Measurements from ENCODE around the gene CCDC83.
"Not testable (repeated sequence)": the region's sequence is repeated elsewhere in the genome, so short reads cannot be mapped to it uniquely, and the experiment has no call there.

Gene CCDC83

GRCh38 chr11:85845124-85845631 lies 10.0 kb upstream of the CCDC83 start:
- no peaks in the 10 kb centered on the region for H3K36me3 ChIP-seq (ENCODE audit: insufficient read depth, low read length)
- H3K4me3 ChIP-seq (ENCODE audit: low read length) = no peak overlapping the region
- H3K27me3 ChIP-seq (ENCODE audit: insufficient read depth, low read length) = no peaks in the 10 kb centered on the region
- H3K4me1 ChIP-seq (ENCODE audit: insufficient read depth, low read length) = no peaks in the 10 kb centered on the region
- H3K9me3 ChIP-seq (ENCODE audit: low read length) = no peaks in the 10 kb centered on the region
- no peak overlapping the region for H2AFZ ChIP-seq (ENCODE audit: low read depth, low read length)

GRCh38 chr11:85847436-85847835 lies 7.7 kb upstream of the CCDC83 start:
- Histone ChIP-seq H3K27me3 (ENCODE audit: insufficient read depth, low read length) (no peaks in the 10 kb centered on the region), H2AFZ (ENCODE audit: low read depth, low read length) (no peak overlapping the region), H3K4me1 (ENCODE audit: insufficient read depth, low read length) (no peaks in the 10 kb centered on the region), H3K36me3 (ENCODE audit: insufficient read depth, low read length) (no peaks in the 10 kb centered on the region), H3K4me3 (ENCODE audit: low read length) (no peak overlapping the region), H3K9me3 (ENCODE audit: low read length) (no peaks in the 10 kb centered on the region)

GRCh38 chr11:85848006-85848405 lies 7.2 kb upstream of the CCDC83 start:
- H3K4me3 ChIP-seq (ENCODE audit: low read length) = no peak overlapping the region
- H3K36me3 ChIP-seq (ENCODE audit: insufficient read depth, low read length) = no peaks in the 10 kb centered on the region
- H3K4me1 ChIP-seq (ENCODE audit: insufficient read depth, low read length) = no peaks in the 10 kb centered on the region
- H3K9me3 ChIP-seq (ENCODE audit: low read length) = no peaks in the 10 kb centered on the region
- no peaks in the 10 kb centered on the region for H3K27me3 ChIP-seq (ENCODE audit: insufficient read depth, low read length)
- no peak overlapping the region for H2AFZ ChIP-seq (ENCODE audit: low read depth, low read length)

GRCh38 chr11:85848556-85848955 lies 6.6 kb upstream of the CCDC83 start:
- H3K4me3 ChIP-seq (ENCODE audit: low read length) = no peak overlapping the region
- H3K4me1 ChIP-seq (ENCODE audit: insufficient read depth, low read length) = no peaks in the 10 kb centered on the region
- H3K36me3 ChIP-seq (ENCODE audit: insufficient read depth, low read length) = no peaks in the 10 kb centered on the region
- no peak overlapping the region for H2AFZ ChIP-seq (ENCODE audit: low read depth, low read length)
- H3K9me3 ChIP-seq (ENCODE audit: low read length) = no peaks in the 10 kb centered on the region
- H3K27me3 ChIP-seq (ENCODE audit: insufficient read depth, low read length) = no peaks in the 10 kb centered on the region

GRCh38 chr11:85852754-85853153 lies 2.4 kb upstream of the CCDC83 start:
- not testable (repeated sequence) for H3K4me3 ChIP-seq (ENCODE audit: low read length); H3K27me3 ChIP-seq (ENCODE audit: insufficient read depth, low read length); H3K36me3 ChIP-seq (ENCODE audit: insufficient read depth, low read length); H3K4me1 ChIP-seq (ENCODE audit: insufficient read depth, low read length); H3K9me3 ChIP-seq (ENCODE audit: low read length); H2AFZ ChIP-seq (ENCODE audit: low read depth, low read length)

- H3K4me3 ChIP-seq (ENCODE audit: low read length); H3K9me3 ChIP-seq (ENCODE audit: low read length); H3K4me1 ChIP-seq (ENCODE audit: insufficient read depth, low read length): not testable (repeated sequence)
Measured at GRCh38 chr11:85853541-85853940, 1.6 kb upstream of the CCDC83 start.

GRCh38 chr11:85854212-85854556 lies 999 bp upstream of the CCDC83 start:
- Histone ChIP-seq H3K4me3 (ENCODE audit: low read length) (peak overlapping the region; percentile 74), H3K27me3 (ENCODE audit: insufficient read depth, low read length) (no peaks in the 10 kb centered on the region), H3K9me3 (ENCODE audit: low read length) (peaks cover 3% of the 10 kb centered on the region), H3K4me1 (ENCODE audit: insufficient read depth, low read length) (peaks cover 6% of the 10 kb centered on the region), H2AFZ (ENCODE audit: low read depth, low read length) (peak overlapping the region; percentile 95), H3K36me3 (ENCODE audit: insufficient read depth, low read length) (no peaks in the 10 kb centered on the region)

More at GRCh38 chr11:85853541-85853940, 1.6 kb upstream of the CCDC83 start:
- not testable (repeated sequence) for H2AFZ ChIP-seq (ENCODE audit: low read depth, low read length); H3K27me3 ChIP-seq (ENCODE audit: insufficient read depth, low read length); H3K36me3 ChIP-seq (ENCODE audit: insufficient read depth, low read length)

- H3K4me1 ChIP-seq (ENCODE audit: insufficient read depth, low read length) = peaks cover 6% of the 10 kb centered on the region
- H3K27me3 ChIP-seq (ENCODE audit: insufficient read depth, low read length) = no peaks in the 10 kb centered on the region
- peaks cover 3% of the 10 kb centered on the region for H3K9me3 ChIP-seq (ENCODE audit: low read length)
- H3K36me3 ChIP-seq (ENCODE audit: insufficient read depth, low read length) = no peaks in the 10 kb centered on the region
- H3K4me3 ChIP-seq (ENCODE audit: low read length) = peak overlapping the region; percentile 74
- H2AFZ ChIP-seq (ENCODE audit: low read depth, low read length) = peak overlapping the region; percentile 95
Measured at GRCh38 chr11:85854557-85855340, 434 bp upstream of the CCDC83 start.

GRCh38 chr11:85857098-85857497 lies 1.9 kb downstream of the CCDC83 start:
- H2AFZ ChIP-seq (ENCODE audit: low read depth, low read length) = no peak overlapping the region
- no peaks in the 10 kb centered on the region for H3K27me3 ChIP-seq (ENCODE audit: insufficient read depth, low read length)
- peaks cover 6% of the 10 kb centered on the region for H3K4me1 ChIP-seq (ENCODE audit: insufficient read depth, low read length)
- H3K36me3 ChIP-seq (ENCODE audit: insufficient read depth, low read length) = no peaks in the 10 kb centered on the region
- H3K4me3 ChIP-seq (ENCODE audit: low read length) = no peak overlapping the region
- peaks cover 3% of the 10 kb centered on the region for H3K9me3 ChIP-seq (ENCODE audit: low read length)

- H3K9me3 ChIP-seq (ENCODE audit: low read length); H3K36me3 ChIP-seq (ENCODE audit: insufficient read depth, low read length); H3K4me1 ChIP-seq (ENCODE audit: insufficient read depth, low read length); H3K27me3 ChIP-seq (ENCODE audit: insufficient read depth, low read length); H3K4me3 ChIP-seq (ENCODE audit: low read length); H2AFZ ChIP-seq (ENCODE audit: low read depth, low read length): not testable (repeated sequence)
Measured at GRCh38 chr11:85859541-85859940, 4.4 kb downstream of the CCDC83 start.

GRCh38 chr11:85863855-85864254 lies 8.7 kb downstream of the CCDC83 start:
- no peaks in the 10 kb centered on the region for H3K36me3 ChIP-seq (ENCODE audit: insufficient read depth, low read length)
- no peaks in the 10 kb centered on the region for H3K4me1 ChIP-seq (ENCODE audit: insufficient read depth, low read length)
- H3K4me3 ChIP-seq (ENCODE audit: low read length) = no peak overlapping the region
- no peaks in the 10 kb centered on the region for H3K27me3 ChIP-seq (ENCODE audit: insufficient read depth, low read length)
- H2AFZ ChIP-seq (ENCODE audit: low read depth, low read length) = no peak overlapping the region
- H3K9me3 ChIP-seq (ENCODE audit: low read length) = no peaks in the 10 kb centered on the region

GRCh38 chr11:85866137-85866827 lies 11.1 kb downstream of the CCDC83 start:
- Histone ChIP-seq H2AFZ (ENCODE audit: low read depth, low read length) (no peak overlapping the region), H3K4me3 (ENCODE audit: low read length) (no peak overlapping the region), H3K27me3 (ENCODE audit: insufficient read depth, low read length) (no peaks in the 10 kb centered on the region), H3K9me3 (ENCODE audit: low read length) (no peaks in the 10 kb centered on the region), H3K36me3 (ENCODE audit: insufficient read depth, low read length) (no peaks in the 10 kb centered on the region), H3K4me1 (ENCODE audit: insufficient read depth, low read length) (no peaks in the 10 kb centered on the region)

- H3K27me3 ChIP-seq (ENCODE audit: insufficient read depth, low read length) = no peaks in the 10 kb centered on the region
- H2AFZ ChIP-seq (ENCODE audit: low read depth, low read length) = no peak overlapping the region
- no peaks in the 10 kb centered on the region for H3K36me3 ChIP-seq (ENCODE audit: insufficient read depth, low read length)
- no peaks in the 10 kb centered on the region for H3K4me1 ChIP-seq (ENCODE audit: insufficient read depth, low read length)
- no peak overlapping the region for H3K4me3 ChIP-seq (ENCODE audit: low read length)
- H3K9me3 ChIP-seq (ENCODE audit: low read length) = no peaks in the 10 kb centered on the region
Measured at GRCh38 chr11:85867751-85868150, 12.6 kb downstream of the CCDC83 start.
